HG02943 (cell line): ENCODE measurements around the gene PLXDC2.
"Not testable (repeated sequence)": the region's sequence is repeated elsewhere in the genome, so short reads cannot be mapped to it uniquely, and the experiment has no call there.

Source experiments
- ATAC-seq: cut with Tn5 transposase; IDR thresholded peaks from one replicate; pipeline ENCODE4 v1.9.1; 2021; ENCODE audit warnings: mild to moderate bottlenecking, low read depth, moderate library complexity; ENCODE audit not compliant: unreplicated experiment

PLXDC2 gene

DNA sequence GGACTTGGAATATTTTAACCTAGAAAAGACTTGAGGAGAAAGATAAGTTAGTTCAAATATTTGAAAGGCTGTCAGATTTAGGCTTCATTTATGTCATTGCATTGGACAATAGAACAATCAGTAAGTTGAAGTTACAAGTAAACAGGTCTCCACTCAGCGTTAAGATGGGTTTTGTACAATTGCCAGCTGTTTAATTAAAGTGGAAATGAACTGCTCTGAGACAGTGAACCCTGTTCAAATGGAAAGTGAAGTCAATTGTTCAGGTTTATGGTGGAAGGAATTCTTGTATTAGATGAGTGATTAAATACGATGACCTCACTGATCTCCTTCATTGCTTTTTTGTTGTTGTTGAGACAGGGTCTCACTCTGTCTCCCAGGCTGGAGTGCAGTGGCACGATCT lies 151.7 kb downstream of the PLXDC2 start:
- ATAC-seq, result no peak

DNA sequence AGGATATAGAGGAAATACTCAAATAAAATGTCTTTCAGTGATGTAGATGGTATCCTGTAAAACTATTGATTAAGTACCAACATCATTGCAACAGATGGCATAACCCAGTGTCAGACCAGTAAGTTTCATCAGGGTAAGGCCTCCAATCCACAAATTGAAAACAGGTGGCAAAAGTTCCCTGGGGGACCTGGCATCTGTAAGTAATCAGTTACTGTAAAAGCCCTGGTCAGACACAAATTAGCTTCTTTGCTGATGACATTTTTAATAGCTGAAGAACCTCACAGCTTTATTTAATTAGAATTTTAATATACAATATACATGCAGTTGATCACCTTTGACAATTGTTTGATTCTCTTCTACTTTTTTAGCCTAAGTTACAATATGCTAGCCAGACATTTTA lies 152.5 kb downstream of the PLXDC2 start:
- no peak for ATAC-seq

DNA sequence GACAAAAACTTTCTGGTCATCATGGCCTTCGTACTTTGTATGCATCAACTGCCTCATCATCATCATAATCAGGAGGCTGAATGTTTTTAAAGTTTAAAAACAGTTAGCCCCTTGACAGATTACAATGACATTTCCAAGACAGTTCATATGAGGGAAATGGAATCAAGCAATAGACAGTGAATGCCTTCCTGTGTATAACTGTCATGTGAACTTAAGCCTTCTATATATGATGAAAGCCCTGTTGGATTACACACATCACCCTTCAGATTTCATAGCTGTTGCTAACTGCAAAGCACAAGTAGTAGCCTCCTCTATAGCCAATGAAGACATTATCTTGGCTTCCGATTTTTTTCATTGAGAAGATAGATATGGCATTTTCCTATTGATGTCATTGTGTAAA lies 154.0 kb downstream of the PLXDC2 start:
- no peak for ATAC-seq

DNA sequence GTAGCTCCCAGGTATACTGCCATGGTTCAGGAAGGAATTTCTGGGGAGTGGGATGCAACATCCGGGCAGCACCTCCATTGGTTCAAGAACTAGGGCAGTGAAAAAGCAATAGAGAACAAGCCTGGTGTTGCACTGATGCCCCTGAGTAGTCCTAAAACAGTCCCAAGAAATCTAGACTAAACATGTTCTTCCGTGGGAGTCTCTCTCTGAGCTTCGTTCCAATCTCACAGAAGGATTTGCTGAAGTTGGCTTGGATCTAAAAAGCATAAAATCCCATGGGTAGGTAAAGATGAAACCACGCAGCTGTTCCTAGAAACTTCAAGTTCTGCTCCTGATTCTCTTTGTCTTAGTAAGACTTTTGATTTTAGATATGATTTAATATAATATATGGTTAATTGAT lies 154.5 kb downstream of the PLXDC2 start:
- ATAC-seq, result no peak

DNA sequence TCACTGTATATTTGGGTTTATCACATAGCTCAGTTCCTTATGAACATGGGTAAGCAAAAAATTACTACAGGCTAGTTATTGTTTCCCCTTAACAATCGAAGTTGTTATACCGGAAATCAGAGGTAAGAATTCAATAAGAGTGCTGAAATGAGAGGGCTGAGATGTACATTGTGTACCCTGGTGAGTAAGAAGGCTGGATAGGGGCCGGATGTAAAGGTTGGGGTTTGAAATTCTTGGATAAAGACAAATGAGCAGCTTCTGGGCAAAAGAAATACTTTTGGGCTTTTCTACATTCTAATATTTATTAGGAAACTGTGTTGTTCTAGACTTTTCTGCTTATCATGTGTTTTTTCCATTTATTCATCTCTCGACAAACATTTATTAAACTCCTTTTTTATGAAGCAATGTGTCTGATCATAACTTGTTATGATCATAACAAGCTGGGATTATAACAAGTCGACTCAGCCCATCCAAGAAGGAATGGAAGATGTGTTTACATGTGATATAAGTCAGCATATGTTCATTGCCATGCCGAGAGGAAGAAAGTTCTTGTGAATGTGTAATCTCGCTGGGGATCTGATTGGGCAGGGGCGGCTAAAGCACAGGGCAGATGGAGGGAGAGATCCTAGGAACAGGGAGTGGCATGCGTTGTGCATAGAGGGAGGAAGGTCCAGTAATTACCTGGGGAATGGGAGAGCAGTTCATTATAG lies 155.3 kb downstream of the PLXDC2 start:
- ATAC-seq, result no peak

DNA sequence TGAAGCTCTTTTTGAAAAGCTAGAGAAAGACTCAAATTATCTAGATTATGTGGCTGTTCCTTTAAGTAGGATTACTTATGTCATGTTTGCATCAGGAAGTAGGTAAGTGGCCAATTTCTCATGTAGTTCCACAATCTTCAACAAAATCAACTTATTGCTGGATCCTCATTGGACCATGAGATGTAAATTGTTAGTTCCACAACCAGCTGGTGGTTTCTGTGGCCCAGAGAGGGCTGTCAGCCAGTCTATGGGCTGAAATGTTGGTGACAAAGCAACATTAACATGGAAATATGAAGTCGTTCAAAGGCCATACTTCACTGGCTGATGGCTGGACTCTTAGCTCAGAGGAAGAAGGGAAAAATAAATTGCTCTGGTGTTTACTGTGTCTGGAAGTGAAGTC lies 157.9 kb downstream of the PLXDC2 start:
- ATAC-seq, result no peak

DNA sequence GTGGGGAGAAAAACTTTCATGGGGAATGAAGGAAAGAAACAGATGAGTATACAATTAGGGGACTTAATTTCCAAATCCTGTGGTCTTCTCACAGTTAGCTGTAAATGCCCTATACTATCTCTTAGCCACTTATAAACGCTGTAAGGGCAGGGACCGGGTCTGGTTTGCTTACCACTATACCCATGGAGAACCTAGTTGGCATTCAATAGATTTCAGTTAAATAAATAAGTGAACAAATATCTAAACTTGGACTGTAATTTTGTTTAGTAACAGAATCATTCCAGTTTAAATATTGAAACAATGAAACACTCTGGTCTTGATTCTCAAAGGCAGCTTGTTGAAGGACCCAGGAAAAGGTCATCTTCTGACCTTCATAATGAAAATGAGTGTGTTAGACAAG lies 158.3 kb downstream of the PLXDC2 start:
- ATAC-seq, result no peak

DNA sequence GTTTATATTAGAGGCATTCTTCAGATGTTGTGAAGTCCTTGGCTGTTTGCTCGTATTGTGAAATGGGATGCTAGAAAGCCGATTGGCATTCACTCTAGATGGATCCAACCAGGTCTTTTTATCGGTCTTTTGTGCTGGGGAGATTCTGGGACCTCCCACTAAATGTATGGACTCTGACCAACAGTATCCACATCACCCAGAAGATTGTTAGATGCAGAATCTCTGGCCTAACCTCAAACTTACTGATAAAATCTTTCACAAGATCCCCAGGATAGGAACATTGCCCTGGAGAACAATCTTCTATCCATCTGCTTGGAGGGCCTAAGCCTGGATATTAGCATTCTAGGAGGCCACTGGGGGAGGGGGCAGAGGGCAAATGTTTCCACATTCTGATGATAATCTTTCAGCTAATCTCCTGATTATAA lies 160.9 kb downstream of the PLXDC2 start:
- no peak for ATAC-seq

DNA sequence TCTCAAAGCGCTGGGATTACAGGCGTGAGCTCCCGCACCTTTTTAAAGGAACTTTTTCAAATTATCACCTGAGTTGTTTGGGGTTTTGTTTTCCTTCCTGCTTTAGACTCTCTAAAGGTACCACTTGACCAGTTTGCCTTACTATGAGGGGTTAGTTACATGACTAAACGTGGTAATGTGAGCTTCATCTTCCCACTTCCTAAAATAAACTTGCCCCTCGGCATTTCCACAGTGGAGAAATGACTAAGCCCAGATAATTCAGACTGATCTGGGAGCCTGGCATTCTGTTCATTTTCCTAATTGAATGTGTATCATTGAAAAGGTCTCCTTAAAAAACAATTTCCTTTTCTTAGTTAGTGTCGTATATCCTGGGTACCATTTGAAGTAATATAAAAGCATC lies 163.4 kb downstream of the PLXDC2 start:
- no peak for ATAC-seq

DNA sequence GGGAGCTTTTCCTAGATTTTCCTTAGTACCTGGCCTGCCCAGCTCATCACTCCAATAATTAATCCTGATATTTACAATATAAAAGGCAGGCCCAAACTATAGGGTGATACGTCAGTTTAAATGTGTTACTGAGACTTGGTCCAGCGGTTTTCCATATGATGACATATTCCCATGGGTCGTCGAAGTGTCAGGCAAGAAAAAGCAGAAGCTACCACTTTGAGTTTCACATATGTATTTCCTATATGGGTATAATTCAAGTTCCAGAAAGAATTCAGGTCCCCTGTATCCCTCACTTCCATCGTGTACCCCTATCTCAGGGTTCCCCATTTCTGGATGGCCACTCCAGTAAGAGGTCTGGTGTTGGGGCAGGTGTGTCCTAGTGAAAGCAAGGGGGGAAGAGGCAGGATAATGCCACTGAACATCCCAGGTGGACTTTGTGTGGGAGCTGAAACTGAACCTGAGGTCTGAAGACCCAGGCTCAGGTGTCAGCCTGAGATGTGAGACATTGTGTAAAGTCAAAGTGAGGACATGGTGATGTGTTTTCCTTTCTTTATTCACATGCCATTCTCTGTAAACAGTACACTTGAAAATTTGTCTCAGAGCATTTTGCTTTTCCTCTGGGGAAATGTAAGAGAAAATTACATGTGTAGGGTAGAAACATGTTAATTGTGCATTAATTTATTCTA lies 167.8 kb downstream of the PLXDC2 start:
- no peak for ATAC-seq

DNA sequence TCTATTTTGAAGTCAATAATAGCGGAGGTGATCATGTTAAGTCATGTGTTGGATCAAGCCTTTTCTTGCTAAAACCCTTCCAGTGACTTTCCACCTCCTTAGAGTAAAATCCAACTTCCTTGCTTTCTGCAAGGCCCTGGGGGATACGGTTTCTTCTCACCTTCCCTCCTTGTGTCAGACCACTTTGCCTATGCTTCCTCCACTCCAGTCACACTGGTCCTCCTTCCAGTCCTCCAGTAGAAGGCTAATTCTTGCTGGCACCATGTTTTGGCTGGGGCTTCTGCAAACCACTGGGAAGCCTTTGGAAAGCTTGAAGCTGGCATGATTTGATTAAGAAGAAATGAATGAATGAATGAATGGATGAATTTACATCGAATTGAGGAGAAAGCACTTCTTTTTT lies 169.5 kb downstream of the PLXDC2 start:
- no peak for ATAC-seq

DNA sequence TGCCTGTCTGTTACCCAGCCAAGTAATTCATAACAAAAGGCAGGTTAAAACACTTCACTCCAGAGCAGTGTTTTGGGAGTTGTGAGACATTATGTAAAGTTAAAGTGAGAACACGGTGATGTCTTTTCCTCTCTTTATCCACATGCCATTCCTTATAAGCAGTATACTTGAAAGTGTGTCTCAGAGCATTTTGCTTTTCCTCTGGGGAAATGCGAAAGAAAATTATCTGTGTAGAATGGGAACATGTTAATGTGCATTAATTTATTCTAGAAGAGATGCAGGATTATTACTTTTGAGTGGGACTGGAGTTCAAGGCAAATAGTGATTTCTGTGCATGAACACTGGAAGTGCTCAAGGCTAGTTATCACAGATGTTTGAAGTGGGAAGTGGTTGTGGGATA lies 170.4 kb downstream of the PLXDC2 start:
- ATAC-seq, result no peak

DNA sequence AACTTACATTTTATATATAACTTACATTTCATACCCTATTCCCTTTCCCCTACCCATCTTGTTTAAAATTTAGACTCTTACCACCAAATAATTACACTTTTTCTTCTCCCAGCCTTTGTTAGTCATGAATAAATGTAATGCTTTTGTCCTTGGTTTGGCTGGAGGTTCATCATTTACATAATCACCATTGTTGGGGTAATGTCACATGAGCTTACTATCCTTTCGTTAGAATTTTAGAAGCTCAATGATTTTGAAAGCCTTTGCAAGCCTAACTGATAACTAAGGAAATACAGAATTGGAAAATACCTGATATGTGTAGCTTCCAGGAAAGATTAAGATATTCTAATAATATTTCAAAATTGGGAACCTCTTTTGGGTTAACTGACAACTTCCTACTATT lies 171.7 kb downstream of the PLXDC2 start:
- ATAC-seq, result no peak

DNA sequence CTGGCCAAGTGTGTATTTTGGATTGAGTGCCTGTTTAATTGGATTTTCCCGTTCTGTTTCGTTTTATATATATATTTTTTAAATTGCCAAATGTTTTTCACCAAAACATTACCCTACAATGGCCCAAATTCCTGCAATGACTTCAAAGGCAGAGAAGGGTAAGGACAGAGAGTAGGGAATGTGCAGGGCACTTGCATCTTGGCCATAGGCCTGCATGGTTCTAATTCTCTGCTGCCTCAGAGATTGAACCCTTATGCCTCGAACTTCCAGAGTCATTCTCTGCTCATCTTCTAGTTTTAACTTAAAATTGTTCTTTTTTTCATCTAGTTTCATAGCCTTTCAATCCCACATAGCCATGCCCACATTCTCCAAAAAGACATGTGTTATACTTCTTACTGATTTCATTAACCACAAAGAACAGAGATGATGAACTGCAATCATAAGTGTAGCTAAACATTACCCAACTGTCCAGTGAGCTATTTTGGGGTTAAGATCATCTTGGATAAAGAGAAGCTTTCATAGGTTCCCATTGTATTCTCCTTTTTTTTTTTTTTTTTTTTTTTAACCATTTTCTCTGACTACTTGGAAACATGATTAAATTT lies 177.6 kb downstream of the PLXDC2 start:
- peak; percentile 56 for ATAC-seq

DNA sequence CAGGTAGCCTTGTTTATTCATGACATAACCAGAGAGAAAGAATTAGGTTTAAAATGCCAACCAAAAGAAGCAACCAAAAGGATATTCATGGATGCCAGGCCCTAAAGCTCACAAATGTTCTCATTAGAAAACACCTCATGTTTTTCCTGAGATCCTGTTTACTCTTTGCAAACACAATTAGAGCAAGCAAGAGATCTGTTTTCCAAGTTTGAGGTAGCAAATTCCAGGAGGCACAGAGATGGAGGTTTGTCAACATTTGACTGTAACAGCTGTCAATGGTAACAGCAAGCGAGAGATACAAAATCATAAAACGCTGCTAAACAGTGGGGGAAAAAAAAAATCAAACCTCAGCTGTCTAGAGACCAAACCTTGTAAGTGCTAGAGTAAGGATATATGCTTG lies 182.2 kb downstream of the PLXDC2 start:
- ATAC-seq, result no peak

DNA sequence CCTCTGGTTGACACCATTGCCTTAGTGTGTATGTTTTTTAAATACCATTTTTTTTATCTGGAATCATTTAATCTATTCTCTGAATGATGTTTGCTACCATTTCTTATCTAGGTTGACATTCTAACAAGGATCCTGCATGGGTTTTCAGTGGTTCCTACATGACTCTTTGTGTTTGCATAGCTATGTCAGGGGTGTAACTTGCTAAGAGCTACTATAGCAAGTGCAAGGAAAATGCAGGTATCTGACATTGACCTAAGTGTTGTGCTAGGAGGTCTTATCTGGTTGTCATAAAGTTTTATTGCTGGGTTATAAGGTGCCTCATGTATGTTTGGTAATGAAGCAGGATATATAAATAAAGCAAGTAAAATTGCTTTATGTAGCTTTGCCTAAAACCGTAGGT lies 183.2 kb downstream of the PLXDC2 start:
- no peak for ATAC-seq

DNA sequence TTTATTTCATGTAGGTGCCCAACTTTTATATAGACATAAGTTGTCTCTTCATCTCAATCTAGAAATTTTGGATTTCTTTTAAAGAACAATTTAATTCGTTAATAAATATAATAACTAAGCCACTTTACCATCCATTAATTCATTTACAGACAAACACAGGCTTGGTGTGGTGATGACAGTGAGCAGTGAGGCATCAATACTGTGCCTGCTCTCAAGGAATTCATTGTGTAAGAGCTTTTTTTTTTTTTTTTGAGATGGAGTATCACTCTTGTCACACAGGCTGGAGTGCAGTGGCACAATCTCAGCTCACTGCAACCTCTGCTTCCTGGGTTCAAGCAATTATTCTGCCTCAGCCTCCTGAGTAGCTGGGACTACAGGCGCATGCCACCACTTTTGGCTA lies 185.8 kb downstream of the PLXDC2 start:
- ATAC-seq, result not testable (repeated sequence)

DNA sequence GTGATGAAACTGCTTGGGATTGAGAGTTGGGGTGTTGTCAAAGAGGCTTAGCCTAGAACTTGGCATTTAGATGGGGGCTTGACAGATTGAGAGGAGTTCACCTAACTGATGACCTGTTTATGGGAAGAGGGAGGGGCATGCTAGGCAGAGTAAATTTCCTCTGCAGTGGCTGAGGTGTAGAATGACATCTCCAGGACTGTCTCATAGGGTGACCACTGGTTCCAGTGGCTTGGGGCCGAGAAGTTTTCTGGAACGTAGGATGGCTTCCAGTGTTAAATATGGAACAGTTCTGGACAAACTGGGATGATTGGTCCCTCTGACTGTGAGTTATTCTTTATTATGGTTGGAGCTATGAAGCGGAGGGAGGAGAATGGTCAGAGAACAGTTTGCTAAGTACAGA lies 186.4 kb downstream of the PLXDC2 start:
- no peak for ATAC-seq

DNA sequence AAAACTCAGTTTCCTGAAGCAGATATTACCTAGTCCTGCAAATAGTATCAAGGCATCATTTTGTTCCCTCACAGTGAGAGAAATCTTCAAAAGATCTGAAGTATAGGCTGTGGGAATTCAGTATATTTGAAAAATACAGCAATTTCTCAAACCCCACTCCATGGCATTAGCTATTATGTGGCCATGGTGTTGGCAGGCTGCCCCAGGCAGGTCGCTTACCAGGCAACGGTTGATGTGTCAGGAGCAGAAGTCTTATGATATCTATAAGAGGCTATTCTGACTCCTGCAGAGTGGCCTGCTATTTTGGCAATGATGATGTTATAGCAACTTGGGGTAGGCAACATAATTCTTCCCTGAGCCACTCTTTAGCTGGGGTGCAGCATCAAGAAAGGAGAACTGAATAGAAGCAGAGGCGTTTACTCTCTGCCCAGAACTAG lies 187.9 kb downstream of the PLXDC2 start:
- ATAC-seq, result peak; percentile 49

DNA sequence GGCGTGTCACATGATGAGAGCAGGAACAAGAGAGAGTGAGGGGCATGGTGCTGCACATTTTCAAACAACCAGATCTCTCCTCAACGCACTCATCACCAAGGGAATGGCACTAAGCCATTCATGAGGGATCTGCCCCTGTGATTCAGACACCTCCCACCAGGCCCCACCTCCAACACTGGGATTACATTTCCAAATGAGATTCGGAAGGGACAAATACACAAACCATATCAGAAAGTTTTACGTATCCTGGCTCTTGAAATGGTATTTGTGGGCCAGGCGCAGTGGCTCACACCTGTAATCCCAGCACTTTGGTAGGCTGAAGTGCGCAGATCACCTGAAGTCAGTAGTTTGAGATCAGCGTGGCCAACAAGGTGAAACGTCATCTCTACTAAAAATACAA lies 189.4 kb downstream of the PLXDC2 start:
- ATAC-seq, result no peak

DNA sequence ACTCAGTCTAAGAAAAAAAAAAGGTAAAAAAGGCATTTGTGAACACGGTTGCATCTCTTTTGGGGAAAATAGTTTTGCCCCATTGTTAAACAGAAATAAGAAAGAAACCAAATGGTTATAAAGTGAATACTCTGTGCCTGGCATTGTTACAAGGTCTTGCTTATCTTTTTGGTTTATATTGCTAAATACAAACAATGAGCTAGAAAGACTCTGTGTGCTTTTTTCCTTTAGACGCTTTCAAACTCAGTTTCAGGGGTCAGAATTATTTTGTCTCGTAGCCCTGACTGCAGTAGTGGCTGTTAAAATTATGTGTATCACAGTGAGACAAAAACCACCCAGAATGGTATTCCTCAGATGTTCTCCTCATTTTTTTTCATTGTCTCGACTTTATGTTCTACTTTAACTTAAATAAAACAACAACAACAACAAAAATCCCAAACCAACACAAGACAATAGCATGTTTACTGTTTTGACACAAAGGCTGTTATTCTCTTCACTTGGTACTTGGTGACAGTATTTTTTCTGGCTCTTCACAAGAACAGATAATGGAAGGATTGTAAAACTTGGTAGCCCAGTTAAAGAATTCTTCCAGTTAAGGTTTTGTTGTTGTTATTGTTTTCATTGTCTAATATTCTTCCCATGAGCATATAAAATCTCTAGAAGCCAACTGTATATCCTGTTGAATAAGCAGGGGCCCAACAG lies 190.1 kb downstream of the PLXDC2 start:
- ATAC-seq, result no peak
